HepG2 (cell line): ENCODE results near the gene MYLK. TPM values are rescaled to one million over a fixed set of nuclear protein-coding genes. Genes with fewer than 3 reads are reported as not detected.

Source experiments
- ARID4A ChIP-seq: sonication (generic); formaldehyde crosslinking; IDR thresholded peaks from 2 replicates; pipeline ENCODE4 v1.5.0; 2020; ENCODE audit warnings: mild to moderate bottlenecking, missing genetic modification reagents, borderline replicate concordance
- ATRX ChIP-seq: sonication (generic); formaldehyde crosslinking; IDR thresholded peaks from 2 replicates; pipeline ENCODE4 v1.4.0; 2020; ENCODE audit warnings: missing genetic modification reagents, borderline replicate concordance
- FOXK1 ChIP-seq: sonication (generic); formaldehyde crosslinking; IDR thresholded peaks from 2 replicates; pipeline ENCODE4 v1.4.0; 2020; ENCODE audit warnings: low read depth, missing genetic modification reagents, borderline replicate concordance
- FOXK2 ChIP-seq: fragments of 450-650 bp; IDR thresholded peaks from 2 replicates; pipeline ENCODE4 v1.6.1; 2016
- GFI1 ChIP-seq: sonication (generic); formaldehyde crosslinking; IDR thresholded peaks from 2 replicates; pipeline ENCODE4 v1.5.0; 2020; ENCODE audit warnings: missing genetic modification reagents, mild to moderate bottlenecking, borderline replicate concordance
- HINFP ChIP-seq: sonication (generic); formaldehyde crosslinking; IDR thresholded peaks from 2 replicates; pipeline ENCODE4 v1.4.0; 2020; ENCODE audit warnings: low read depth, mild to moderate bottlenecking, missing genetic modification reagents
- NCOR1 ChIP-seq: fragments of 200-600 bp; sonication (generic); IDR thresholded peaks from 2 replicates; pipeline ENCODE4 v1.7.0; 2017; ENCODE audit warnings: antibody characterized with exemption, low read length, borderline replicate concordance
- PHF5A ChIP-seq: IDR thresholded peaks from one replicate; pipeline ENCODE4 v1.6.1; 2018; ENCODE audit warnings: low read depth, missing genetic modification reagents; ENCODE audit not compliant: unreplicated experiment
- PLRG1 ChIP-seq: fragments of 450-650 bp; conservative IDR thresholded peaks from 2 replicates; pipeline ENCODE4 v1.6.1; 2016
- TRIM24 ChIP-seq: sonication (generic); formaldehyde crosslinking; IDR thresholded peaks from 2 replicates; pipeline ENCODE4 v1.8.0; 2022; ENCODE audit warnings: mild to moderate bottlenecking, missing genetic modification reagents
- ZNF12 ChIP-seq: sonication (generic); formaldehyde crosslinking; IDR thresholded peaks from 2 replicates; pipeline ENCODE4 v1.5.0; 2020; ENCODE audit warnings: missing genetic modification reagents
- ZNF251 ChIP-seq: sonication (generic); formaldehyde crosslinking; IDR thresholded peaks from 2 replicates; pipeline ENCODE4 v1.9.0; 2021; ENCODE audit warnings: mild to moderate bottlenecking, missing genetic modification reagents
- ZNF280B ChIP-seq: sonication (generic); formaldehyde crosslinking; IDR thresholded peaks from 2 replicates; pipeline ENCODE4 v1.5.0; 2020; ENCODE audit warnings: missing genetic modification reagents, mild to moderate bottlenecking, borderline replicate concordance
- ZNF570 ChIP-seq: sonication (generic); formaldehyde crosslinking; IDR thresholded peaks from 2 replicates; pipeline ENCODE4 v1.4.0; 2020; ENCODE audit warnings: mild to moderate bottlenecking, missing genetic modification reagents, borderline replicate concordance
- ZNF577 ChIP-seq: sonication (generic); formaldehyde crosslinking; IDR thresholded peaks from 2 replicates; pipeline ENCODE4 v1.4.0; 2020; ENCODE audit warnings: mild to moderate bottlenecking, low read depth, missing genetic modification reagents, borderline replicate concordance
- ZNF598 ChIP-seq: sonication (generic); formaldehyde crosslinking; IDR thresholded peaks from 2 replicates; pipeline ENCODE4 v1.5.1; 2020; ENCODE audit warnings: mild to moderate bottlenecking, missing genetic modification reagents, borderline replicate concordance
- ZNF781 ChIP-seq: sonication (generic); formaldehyde crosslinking; IDR thresholded peaks from 2 replicates; pipeline ENCODE4 v1.5.1; 2020; ENCODE audit warnings: borderline replicate concordance, mild to moderate bottlenecking, missing genetic modification reagents; ENCODE audit errors: not compliant biosample characterization
- ZUFSP ChIP-seq: sonication (generic); formaldehyde crosslinking; IDR thresholded peaks from 2 replicates; pipeline ENCODE4 v1.9.0; 2021; ENCODE audit warnings: missing genetic modification reagents, mild to moderate bottlenecking, borderline replicate concordance
- polyA plus RNA-seq, 8 experiments: library from polyadenylated mRNA; depleted of rRNA in 3 of 8; stranded (reverse) in 7 of 8; unstranded in 1 of 8; fragments of >200 nt; fragmentation: Illumina TruSeq in 4 of 8; extraction: Trizol in 4 of 8; gene quantifications; 2 replicates each; pipeline versions ENCODE4 v1.2.1 to v1.2.3, GENCODE V29; 2011 to 2016; ENCODE audit warnings: low read depth in 4 of 8, missing spikeins in 1 of 8, mixed read lengths in 1 of 8; ENCODE audit not compliant: insufficient read depth in 1 of 8
- total RNA-seq, 5 experiments: library from RNA; depleted of rRNA; stranded (reverse); fragments of >200 nt; fragmentation: Illumina TruSeq; extraction: Trizol; gene quantifications; 2 replicates each; pipeline ENCODE4 v1.2.3, GENCODE V29; 2016; ENCODE audit warnings: low read depth in 1 of 5
- TF ChIP-seq, protein P1 (sequence below): sonication (generic); formaldehyde crosslinking; IDR thresholded peaks from 2 replicates; pipeline ENCODE4 v1.9.0; 2021; ENCODE audit warnings: missing genetic modification reagents, mild to moderate bottlenecking, borderline replicate concordance

The MYLK gene
- total and polyA plus RNA-seq, 2 of the 13 experiments (the other 11 are each of a cell fraction or from before 2014, with no cell fraction given) = 10.6 to 34.9 TPM

DNA sequence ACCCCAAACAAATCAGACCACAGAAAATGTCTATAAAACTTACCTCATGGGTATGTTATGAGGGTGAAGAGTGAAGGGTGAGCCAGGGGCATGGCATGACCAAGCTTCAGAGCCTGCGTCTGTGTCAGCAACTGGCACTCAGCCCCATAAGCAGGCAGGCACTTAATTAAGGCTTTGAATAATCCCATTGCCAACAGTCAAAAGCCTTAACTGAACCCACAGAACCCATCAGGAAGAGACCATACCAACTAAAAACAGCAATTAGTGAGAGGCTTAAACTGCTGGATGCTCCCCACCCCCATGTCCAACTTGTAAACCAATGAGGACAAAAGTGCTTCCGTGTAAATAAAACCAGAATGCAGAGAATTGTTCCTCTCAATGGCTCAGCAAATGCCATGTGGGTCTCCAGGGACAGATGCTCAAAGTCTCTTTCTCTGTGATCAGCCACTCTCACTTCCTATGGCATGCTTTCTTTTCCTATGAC is 126.0 kb downstream of the MYLK start (continued):
- TF ChIP-seq FOXK1 (CRISPR knock-in tag) = no peak
- no peak for TF ChIP-seq ATRX (CRISPR knock-in tag)
- no peak for TF ChIP-seq GFI1
- TF ChIP-seq ZNF251 (CRISPR knock-in tag) = no peak
- no peak for TF ChIP-seq ZNF781 (CRISPR knock-in tag)
- TF ChIP-seq PHF5A = no peak
- no peak; the same call in 1 of the 2 replicates for TF ChIP-seq NCOR1
- no peak for TF ChIP-seq HINFP (CRISPR knock-in tag)
- TF ChIP-seq ARID4A (CRISPR knock-in tag) = no peak; the same call in 1 of the 2 replicates
- no peak for TF ChIP-seq FOXK2
- no peak for TF ChIP-seq ZNF280B (CRISPR knock-in tag)
- no peak for TF ChIP-seq ZNF570 (CRISPR knock-in tag)
- no peak for TF ChIP-seq ZNF598 (CRISPR knock-in tag)
- TF ChIP-seq TRIM24 (CRISPR knock-in tag) = no peak
- TF ChIP-seq ZUFSP (CRISPR knock-in tag) = no peak
- TF ChIP-seq PLRG1 = no peak
- TF ChIP-seq, protein P1, sequence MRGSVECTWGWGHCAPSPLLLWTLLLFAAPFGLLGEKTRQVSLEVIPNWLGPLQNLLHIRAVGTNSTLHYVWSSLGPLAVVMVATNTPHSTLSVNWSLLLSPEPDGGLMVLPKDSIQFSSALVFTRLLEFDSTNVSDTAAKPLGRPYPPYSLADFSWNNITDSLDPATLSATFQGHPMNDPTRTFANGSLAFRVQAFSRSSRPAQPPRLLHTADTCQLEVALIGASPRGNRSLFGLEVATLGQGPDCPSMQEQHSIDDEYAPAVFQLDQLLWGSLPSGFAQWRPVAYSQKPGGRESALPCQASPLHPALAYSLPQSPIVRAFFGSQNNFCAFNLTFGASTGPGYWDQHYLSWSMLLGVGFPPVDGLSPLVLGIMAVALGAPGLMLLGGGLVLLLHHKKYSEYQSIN (CRISPR knock-in tag) = no peak
- TF ChIP-seq ZNF577 (CRISPR knock-in tag) = no peak
- no peak for TF ChIP-seq ZNF12 (CRISPR knock-in tag)
